Measurements from ENCODE around the gene AGAP2.
"Not testable (repeated sequence)": the region's sequence is repeated elsewhere in the genome, so short reads cannot be mapped to it uniquely, and the experiment has no call there.

Gene AGAP2

GRCh38 chr12:57724003-57724935, 14.3 kb downstream of the AGAP2 start:
- no peak for FAIRE-seq

GRCh38 chr12:57723630-57723962, 14.9 kb downstream of the AGAP2 start:
- no peak for DNase-seq (ENCODE audit: low spot score)
- no peak for FAIRE-seq

More at GRCh38 chr12:57724003-57724935, 14.3 kb downstream of the AGAP2 start:
- DNase-seq (ENCODE audit: low spot score), result no peak

GRCh38 chr12:57722716-57723629, 15.6 kb downstream of the AGAP2 start:
- DNase-seq (ENCODE audit: low spot score) (no peak), FAIRE-seq (no peak)

GRCh38 chr12:57721846-57722608, 16.5 kb downstream of the AGAP2 start:
- DNase-seq (ENCODE audit: low spot score); FAIRE-seq: not testable (repeated sequence)

- no peak for DNase-seq (ENCODE audit: low spot score)
- no peak for FAIRE-seq
Measured at GRCh38 chr12:57720606-57721595, 17.6 kb downstream of the AGAP2 start.

- FAIRE-seq (no peak), DNase-seq (ENCODE audit: low spot score) (no peak)
Measured at GRCh38 chr12:57719777-57720605, 18.6 kb downstream of the AGAP2 start.

GRCh38 chr12:57718641-57719528, 19.7 kb downstream of the AGAP2 start:
- no peak for DNase-seq (ENCODE audit: low spot score)

GRCh38 chr12:57717846-57718640, 20.5 kb downstream of the AGAP2 start:
- no peak for DNase-seq (ENCODE audit: low spot score)
- FAIRE-seq, result no peak

More at GRCh38 chr12:57718641-57719528, 19.7 kb downstream of the AGAP2 start:
- no peak for FAIRE-seq

- DNase-seq (ENCODE audit: low spot score) (no peak), FAIRE-seq (no peak)
Measured at GRCh38 chr12:57717131-57717530, 21.4 kb downstream of the AGAP2 start.

GRCh38 chr12:57716305-57716704, 22.2 kb downstream of the AGAP2 start:
- DNase-seq (ENCODE audit: low spot score), result no peak
- FAIRE-seq, result no peak

GRCh38 chr12:57715786-57716185, 22.8 kb downstream of the AGAP2 start:
- FAIRE-seq (no peak), DNase-seq (ENCODE audit: low spot score) (no peak)

- not testable (repeated sequence) for DNase-seq (ENCODE audit: low spot score); FAIRE-seq
Measured at GRCh38 chr12:57715036-57715748, 23.4 kb downstream of the AGAP2 start.

GRCh38 chr12:57713209-57713608, 25.3 kb downstream of the AGAP2 start:
- FAIRE-seq, result no peak
- no peak for DNase-seq (ENCODE audit: low spot score)

- DNase-seq (ENCODE audit: low spot score) (no peak), FAIRE-seq (no peak)
Measured at GRCh38 chr12:57712701-57713100, 25.8 kb downstream of the AGAP2 start.

- FAIRE-seq, result no peak
- no peak for DNase-seq (ENCODE audit: low spot score)
Measured at GRCh38 chr12:57708296-57708695, 30.2 kb downstream of the AGAP2 start.

GRCh38 chr12:57707250-57707649, 31.3 kb downstream of the AGAP2 start:
- no peak for DNase-seq (ENCODE audit: low spot score)
- no peak for FAIRE-seq

- DNase-seq (ENCODE audit: low spot score) (no peak), FAIRE-seq (no peak)
Measured at GRCh38 chr12:57700317-57700716, 38.2 kb downstream of the AGAP2 start.
